NCI-H1436 (cell line): ENCODE data around the gene GNB1.
"Not testable (repeated sequence)": the region's sequence is repeated elsewhere in the genome, so short reads cannot be mapped to it uniquely, and the experiment has no call there.

Experiments
- DNase-seq: peaks from one replicate; lab custom pipeline; 2025; lab: John Stamatoyannopoulos, UW

The GNB1 gene

DNA sequence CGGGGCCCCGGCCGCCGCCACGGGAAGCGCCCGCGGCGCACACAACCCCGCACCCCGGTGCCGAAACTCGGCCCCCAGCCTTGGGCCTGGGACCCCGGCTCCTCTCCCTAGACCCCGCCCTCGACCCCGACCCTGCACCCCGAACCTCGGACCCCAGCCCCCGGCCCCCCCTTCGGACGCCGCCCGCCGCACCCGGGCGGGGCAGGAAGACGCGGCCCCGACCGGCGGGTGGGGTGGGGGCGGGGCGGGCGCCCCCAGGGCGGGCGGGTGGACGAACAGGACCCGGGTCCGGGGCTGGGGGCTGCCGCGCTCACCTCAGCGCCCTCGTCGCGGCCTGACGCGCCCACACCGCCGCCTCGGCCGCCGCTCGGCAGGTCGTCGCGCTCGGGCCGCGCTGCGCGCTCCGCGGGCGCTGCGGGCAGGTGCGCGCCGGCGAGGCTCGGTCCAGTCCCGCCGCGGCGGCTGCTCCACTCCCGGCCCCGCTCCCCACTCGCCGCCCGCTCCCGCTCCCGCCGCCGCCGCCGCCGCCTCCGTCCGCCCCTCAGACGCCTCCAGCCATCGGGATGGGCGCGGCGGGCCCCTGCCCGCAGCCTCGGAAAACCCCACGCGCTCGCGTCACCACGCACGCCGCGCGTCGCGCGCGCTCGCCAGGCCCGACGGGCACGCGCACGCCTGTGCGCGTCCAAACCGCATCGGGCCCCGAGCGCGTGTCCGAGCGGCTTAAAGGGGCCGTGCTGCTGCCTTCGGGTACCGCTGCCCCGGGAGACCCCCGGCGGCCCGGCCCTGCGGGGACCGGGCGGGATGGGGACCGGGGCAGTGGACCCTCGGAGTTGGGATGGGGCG lies at the start of gene GNB1:
Gene GNB1, minus strand, starts transcription at position 582 of the 843 bp plus-strand sequence. CDS start 65,634 bp downstream, outside the sequence.
- DNase-seq, result peak; percentile 82

DNA sequence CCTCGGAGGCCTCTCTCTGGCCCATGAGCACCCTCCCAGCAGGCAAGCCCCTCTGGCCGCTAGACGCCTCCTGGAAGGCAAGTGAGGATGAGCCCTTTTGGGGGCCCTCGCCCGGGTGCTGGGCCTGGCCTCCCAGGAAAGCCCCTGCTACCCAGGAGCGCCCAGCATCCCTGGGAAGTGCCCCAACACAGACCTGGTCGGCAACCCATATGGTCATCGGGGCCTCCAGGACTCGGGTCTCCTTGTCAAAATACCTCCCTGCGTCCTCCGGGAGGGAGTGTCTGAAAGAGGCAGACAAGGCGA lies 49.2 kb upstream of the GNB1 start:
- no peak for DNase-seq

DNA sequence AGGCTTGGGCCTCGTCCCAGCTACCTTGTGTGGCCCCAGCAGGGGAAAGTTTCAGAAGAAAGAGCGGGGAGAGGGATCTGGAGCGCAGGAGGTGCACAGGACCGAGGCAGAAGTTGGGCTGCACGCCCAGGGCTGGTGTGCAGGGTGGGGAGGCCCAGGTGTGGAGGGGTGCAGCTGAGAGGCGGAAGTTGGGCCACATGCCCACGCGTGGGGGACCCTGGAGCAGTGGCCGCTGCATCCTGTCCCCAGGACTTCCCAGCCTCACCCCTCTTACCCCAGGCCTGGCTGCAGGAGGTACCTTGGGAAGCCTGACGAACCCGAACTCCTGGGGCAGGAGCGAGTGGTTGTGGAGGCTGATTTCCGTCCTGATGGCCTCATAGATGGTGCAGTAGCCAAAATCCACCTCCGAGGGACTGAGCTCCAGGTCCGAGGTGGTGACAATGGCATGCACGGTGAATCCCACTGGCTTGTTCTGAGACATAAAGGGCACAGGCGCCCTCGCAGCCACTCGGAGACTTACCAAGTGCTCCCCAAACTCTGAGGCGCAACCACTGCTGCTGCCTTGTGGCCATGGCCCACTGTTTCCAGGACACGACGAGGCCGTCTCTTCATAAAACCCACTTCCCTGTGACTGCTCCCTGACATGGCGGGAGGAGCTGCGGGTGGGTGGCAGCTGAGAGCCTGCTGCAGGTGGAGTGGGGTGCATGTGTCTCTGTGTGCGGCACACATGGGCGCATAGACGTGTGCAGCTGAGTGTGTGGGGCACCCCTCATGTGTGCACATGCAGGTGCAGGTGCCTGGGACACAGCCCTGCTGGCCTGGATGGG lies 48.6 kb upstream of the GNB1 start:
- no peak for DNase-seq

DNA sequence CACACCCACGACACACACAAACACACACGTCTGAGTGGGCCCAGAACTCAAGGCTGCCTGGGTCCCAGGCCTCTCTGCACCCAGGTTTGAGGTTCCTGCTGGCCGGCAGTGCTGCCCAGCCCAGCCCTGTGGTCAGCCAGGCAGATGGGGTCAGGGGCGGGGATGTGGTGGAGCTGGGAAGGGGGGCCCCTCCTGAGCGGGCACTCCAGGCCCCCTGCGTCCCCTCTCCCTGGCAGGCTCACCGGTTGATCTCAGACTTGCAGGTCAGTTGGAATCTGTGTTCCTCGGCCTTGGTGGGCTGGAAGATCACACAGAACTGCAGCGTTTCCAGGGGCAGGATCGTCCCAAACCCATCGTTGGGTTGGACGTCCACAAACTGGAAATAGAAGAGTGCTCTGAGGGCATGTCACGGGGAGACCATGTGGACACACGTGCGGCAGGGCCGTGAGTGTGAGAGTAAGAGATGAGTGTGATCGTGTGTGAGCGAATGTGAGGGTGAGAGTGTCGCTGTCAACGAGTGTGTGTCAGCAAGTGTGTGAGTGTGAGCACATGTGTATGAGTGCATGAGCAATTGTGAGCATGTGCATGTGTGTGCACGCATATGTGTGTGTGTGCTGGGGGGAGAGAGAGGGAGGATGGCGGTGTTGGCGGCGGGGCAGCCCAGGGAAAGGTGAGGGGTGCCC lies 47.9 kb upstream of the GNB1 start:
- DNase-seq, result no peak

DNA sequence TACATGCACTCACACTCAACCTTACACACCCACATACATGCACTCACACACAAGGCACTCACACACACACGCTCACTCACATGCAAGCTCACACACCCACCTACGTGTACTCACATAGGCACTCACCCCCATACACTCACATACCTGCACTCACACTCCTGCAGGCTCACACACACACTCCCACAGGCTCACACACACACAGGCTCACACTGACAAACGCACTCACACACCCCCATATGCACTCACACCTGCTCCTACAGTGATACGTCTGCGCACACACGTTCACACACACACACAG lies 47.3 kb upstream of the GNB1 start:
- DNase-seq, result no peak

DNA sequence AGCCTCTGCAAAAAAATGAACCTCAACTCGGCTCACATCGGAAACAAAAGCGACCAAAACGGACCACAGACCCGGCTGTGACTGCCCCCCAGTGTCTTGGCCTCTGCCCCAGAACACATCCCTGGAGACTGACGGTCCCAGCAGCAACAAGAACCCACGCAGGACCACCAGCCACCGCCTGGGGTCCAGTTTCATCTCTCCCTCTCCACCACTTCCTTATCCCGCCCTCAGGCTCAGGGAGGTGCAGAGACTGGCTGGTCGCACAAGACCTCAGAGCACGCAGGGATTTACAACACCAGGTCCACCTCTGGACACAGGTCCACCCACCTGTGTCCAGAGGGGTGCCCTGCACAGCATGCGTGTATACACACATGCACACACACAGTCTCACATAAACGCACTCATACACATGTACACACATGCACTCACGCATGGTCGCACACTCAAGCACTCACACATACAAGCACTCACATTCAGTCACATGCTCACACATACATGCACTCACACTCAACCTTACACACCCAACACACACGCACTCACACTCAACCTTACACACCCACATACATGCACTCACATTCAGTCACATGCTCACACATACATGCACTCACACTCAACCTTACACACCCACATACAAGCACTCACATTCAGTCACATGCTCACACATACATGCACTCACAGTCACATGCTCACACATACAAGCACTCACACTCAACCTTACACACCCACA lies 46.8 kb upstream of the GNB1 start:
- no peak for DNase-seq

DNA sequence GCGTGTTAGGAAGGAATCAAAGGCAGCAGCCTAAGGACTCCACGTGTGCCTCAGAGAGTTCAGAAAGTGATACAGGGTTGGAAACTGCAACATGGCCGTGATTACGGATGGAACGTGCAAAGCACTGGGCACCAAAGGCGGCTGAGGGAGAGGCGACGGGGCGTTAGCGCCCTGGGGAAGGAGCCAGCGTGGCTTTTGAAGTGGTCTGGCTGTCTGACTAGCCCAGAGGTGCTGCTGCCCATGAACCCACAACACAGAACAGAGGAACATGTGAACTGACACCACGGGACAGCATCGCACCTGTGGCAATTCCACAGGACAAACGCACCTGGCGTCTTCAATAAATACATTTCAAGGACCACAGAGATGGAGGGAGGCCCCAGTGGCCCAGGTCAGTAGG lies 46.2 kb upstream of the GNB1 start:
- no peak for DNase-seq

DNA sequence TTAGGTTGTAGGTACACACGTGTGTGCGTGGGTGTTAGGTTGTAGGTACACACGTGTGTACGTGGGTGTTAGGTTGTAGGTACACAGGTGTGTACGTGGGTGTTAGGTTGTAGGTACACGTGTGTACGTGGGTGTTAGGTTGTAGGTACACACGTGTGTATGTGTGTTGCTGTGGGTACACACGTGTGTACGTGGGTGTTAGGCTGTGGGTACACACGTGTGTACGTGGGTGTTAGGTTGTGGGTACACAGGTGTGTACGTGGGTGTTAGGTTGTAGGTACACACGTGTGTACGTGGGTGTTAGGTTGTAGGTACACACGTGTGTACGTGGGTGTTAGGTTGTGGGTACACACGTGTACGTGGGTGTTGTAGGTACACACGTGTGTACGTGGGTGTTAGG lies 44.0 kb upstream of the GNB1 start:
- not testable (repeated sequence) for DNase-seq

DNA sequence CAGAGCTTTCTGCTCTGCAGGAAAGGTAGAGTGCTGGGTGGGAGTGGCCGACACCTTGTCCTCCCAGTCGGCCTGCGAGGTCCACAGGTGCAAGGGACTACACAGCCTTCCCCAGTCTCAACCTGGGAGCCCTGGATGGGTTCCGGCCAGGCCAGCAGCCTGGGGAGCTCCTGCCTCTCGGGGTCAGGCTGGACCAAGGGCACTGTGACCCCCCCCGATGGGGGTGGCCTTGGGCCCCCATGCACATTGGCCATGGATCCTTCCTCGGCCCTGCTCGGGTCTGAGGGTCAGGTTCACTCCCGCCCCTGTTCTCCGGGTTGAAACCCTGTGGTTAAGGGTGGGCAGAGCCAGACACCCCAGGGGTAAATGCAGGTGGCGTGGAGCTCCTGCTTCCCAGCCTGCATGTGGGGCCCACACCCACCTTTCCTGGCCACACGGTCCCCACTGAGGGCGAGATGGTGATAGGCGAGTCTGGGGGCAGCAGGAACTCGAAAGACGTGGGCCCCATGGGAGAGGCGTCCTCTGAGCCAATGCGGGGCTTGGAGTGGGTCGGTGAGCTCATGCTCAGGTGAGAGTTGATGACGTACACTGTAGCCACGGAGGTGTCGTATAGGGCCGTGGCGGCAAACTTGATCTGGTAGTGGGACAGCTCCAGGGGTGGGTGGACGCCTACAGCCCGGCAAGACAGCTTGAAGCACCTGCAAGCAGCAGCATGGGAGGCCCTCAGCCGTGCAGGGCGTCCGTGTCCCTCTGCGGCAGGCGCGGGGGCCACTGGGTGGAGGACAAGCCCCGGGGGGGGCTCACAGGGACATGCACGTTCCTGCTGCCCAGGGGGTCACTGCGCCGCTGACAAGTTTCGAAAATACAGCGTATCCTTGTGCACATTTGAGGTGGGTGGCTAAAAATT lies 39.0 kb upstream of the GNB1 start:
- DNase-seq, result no peak

DNA sequence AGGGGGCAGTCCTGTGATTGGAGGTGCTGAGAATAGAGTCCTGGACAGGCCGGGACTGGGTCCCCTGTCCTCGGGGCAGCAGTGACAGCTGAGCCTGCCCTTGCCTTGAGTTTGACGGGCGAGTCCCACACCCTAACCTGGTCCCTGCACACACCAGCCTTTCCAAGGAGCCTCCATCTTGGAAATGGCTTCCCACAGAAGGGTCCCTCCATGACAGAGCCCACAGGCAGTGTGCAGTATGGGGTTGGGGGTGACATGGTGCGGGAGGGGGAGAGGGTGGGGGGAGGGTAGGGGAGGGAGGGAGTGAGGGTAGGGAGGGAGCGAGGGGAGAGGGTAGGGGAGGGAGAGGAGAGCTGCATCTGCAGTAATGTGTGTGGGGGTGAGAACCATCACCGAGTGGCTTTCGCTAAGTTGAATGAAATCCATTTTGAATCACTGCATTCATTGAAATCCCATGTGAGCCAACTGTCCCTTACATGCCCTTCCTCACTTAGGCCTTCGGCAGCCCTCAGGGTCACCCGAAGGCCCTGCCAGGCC lies 38.3 kb upstream of the GNB1 start:
- DNase-seq, result no peak

DNA sequence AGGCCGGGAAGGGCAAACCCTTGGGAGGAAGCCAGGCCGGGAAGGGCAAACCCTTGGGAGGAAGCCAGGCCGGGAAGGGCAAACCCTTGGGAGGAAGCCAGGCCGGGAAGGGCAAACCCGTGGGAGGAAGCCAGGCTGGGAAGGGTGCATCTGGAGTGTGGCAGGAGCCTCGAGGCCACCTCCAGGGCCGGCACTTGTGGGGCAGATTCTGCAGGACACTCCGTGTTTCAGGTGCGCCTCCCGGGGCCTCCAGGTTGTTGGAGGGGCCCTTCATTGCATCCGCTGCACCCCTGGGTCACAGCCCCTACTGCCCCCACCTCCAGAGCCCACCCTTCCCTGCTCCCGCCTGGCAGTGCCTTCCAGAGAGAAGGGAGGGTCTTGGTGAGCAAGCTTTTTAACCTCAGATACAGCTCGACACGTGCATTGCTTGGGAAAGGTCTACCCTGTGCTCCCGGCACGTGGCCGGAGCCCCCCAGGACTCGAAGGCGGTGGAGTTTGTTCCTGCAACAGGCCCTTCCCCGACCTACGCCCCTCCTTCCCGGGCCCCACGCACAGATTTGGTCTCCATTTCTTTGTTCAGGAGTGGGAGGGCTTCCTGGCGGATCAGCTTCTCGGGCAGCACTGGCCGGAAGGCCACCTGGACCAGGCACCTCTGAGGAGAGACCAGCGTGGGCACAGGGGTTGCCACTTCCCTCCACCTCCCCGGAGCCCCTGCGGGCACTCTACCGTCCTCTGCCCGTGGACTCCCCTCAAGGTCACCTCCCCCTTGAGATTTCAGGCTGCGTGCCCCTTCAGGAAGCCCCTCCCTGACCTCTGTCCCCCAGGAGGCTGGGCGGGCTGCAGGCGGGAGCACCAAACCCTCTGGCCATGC lies 37.6 kb upstream of the GNB1 start:
- DNase-seq, result no peak

DNA sequence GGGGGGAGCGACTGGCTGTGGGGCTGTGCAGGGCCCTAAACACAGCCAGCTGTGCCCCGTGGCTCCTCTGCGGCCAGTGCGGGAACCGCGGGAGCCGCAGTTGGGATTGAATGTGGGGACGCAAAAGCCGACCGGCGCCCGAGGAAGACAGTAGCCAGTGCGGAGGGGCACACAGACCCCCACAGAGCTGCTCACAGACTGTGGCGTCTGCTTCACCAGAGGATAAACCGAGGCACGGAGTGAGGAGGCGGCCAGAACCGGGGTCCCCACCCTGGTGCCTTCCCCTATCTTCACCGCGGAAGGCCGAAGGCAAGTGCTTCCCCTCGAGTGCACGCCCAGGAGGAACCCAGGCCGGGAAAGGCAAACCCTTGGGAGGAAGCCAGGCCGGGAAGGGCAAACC lies 36.9 kb upstream of the GNB1 start:
- DNase-seq, result no peak

DNA sequence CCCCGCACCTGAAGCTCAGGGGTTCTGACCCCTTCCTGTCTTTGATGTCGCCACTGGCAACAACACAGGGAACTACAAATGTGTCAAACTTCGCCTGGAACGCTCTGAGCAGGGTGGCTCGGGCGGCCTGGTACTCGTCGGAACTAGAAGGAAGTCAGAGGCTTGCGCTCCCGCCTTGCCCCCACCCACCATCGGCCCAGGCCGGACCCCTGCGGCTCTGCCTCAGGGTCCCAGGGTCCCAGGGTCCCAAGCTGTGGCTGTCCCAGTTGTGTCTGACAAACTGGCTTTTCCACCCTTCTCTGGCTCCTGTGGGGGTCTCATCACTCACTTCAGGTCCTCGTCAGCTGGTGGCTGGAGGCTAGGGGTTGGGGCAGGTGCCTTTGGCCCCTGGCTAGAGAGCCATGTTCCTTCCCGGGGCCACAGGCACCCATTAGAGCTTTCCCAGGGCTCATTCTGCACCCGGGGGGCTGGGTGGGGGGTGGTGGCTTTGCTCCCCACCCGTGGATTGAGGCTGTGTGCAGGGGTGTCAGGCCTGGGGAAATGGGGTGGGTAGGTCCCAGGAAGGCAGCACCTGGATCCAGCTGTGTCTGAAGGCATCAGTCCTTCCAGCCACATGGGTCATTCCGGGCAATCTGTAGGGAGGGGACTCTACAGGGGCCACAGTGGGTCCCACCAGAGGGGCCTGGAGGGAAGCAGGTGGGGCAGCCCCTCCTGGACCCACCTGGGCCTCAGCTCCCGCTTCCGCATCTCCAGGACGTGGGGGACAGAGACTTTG lies 36.2 kb upstream of the GNB1 start:
- DNase-seq, result no peak

DNA sequence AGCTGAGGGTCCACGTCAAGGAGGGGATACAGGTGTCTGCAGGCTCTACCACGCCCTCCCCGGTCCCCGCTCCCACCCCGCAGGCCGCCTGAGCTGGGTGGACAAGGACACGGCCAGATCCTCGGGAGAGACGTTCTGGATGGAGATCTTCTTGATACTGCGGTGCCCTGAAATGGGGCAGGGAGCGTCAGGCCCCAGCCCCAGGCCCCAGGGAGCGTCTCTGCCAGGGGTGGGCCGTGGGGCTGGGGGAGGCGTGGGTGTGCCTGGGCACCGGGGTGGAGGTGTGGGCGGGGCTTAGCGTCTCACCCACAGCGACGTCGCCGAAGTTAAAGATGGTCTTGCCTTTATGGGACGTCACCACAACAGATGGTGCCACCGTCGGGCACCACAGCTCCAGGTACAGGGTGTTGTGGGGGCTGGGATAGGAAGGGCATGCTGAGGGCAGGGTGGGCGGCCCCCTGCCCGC lies 35.5 kb upstream of the GNB1 start:
- DNase-seq, result no peak

DNA sequence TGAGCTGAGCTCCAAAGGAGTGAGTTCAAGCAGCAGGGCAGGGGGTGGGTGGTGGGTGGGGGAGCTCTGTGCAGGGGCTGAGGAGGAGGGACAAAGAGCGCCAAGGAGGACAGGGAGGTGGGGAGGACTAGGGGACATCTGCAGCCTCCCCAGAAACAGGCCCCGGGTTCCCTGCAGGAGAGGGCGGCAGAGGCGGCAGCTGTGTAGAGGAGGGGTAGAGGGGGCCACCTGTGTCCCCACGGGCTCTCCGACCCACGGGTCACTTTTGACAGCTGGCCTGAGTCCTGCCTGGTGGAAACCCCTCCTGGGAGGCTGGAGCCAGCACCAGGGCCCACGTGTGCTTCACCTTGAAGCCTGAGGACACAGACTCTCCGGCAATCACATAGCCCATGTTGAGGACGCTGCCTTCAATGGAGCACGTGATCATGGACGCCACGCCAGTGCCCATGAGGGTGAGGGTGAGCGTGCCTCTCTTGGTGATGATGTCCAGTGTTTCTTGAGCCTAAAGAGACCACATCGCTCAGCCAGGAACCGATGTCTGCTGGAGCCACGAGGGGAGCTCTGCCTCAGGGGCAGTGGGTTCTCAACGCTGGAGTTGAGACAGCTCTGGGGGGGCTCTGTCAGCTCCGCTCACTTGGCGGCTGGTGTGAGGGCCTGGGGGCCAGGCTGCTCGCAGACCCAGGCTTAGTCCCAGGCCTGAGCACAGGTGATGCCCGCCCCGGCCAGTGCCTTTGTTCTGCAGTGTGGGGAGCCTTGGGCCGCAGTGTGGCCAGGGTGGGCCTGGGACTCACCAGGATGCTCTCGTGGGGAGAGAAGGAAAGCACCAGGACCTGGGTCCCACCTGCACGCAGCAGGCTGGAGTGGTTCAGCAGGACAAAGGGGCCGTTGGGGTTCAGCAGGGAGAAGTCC lies 34.8 kb upstream of the GNB1 start:
- no peak for DNase-seq

DNA sequence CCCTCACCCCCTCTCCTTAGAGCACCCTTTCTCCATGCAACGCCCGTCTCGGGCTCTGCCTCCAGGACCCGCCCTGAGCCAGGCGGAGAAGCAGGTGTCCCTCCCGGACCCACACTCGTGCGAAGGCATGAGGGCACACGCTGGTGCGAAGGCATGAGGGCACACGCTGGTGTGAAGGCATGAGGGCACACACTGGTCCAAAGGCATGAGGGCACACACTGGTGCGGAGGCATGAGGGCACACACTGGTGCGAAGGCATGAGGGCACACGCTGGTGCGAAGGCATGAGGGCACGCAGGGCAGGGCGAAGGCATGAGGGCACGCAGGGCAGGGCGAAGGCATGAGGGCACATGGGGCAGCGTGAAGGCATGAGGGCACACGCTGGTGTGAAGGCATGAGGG lies 34.0 kb upstream of the GNB1 start:
- DNase-seq, result no peak

DNA sequence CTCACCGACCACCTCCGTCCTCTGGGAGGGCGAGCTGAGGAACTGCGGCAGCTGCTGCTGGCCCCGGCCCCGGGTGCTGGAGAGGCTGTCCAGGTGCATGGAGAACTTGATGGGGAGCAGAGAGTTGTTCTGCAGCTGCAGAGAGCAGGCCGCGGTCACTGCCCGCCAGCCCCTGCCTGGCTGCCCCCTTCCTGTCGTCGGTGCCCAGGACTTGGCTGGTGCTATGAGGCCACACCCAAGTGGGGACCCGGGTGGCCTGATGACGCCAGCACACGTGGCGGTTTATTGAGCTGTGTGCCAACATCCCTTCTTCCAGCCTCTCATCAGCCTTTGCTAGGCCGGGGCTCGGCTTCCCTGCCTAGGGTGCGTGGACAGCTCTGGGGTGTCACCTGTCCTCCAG lies 33.5 kb upstream of the GNB1 start:
- DNase-seq, result no peak
